22Rv1 (cell line): ENCODE measurements around the gene FHOD3.

Experiments used
- CTCF ChIP-seq: fragments of 450-650 bp; IDR thresholded peaks from 2 replicates; pipeline ENCODE4 v1.5.1; 2017; ENCODE audit warnings: mild to moderate bottlenecking
- ZFX ChIP-seq: fragments of 450-650 bp; IDR thresholded peaks from 2 replicates; pipeline ENCODE4 v1.6.1; 2017; ENCODE audit warnings: antibody characterized with exemption, borderline replicate concordance

GRCh38 chr18:36315736-36316135 lies 18.2 kb downstream of the FHOD3 start:
- TF ChIP-seq CTCF (no peak), ZFX (no peak)
